H1 (cell line): ENCODE measurements around the gene UPF3A. TPM values are rescaled to one million over a fixed set of nuclear protein-coding genes. Genes with fewer than 3 reads are reported as not detected.

Experiments
- POU5F1 ChIP-seq: IDR thresholded peaks from 2 replicates; pipeline ENCODE4 v1.6.1; 2011; ENCODE audit warnings: low read depth, mild to moderate bottlenecking, low read length, moderate library complexity
- polyA plus RNA-seq, 7 experiments: library from polyadenylated mRNA; depleted of rRNA in 3 of 7; stranded (reverse) in 5 of 7; unstranded in 2 of 7; fragments of >200 nt in 5 of 7; fragments of 200-250 nt in 2 of 7; gene quantifications; 1 replicate in 5 of 7; 2 replicates in 1 of 7; 4 replicates in 1 of 7; pipeline versions ENCODE4 v1.2.1 to v1.2.3, GENCODE V29; 2011 to 2013; ENCODE audit warnings: missing spikeins in 2 of 7, mixed read lengths in 2 of 7
- total RNA-seq: library from RNA; stranded (reverse); fragmentation: NEBNext Ultra II Directional; extraction: Animal tissue kit (Norgen Biotek cat#: 25700); gene quantifications from 2 replicates; pipeline ENCODE4 v1.2.1, GENCODE V29; 2021
- TF ChIP-seq, protein P1 (sequence below): fragments of 300-600 bp; sonication (generic); IDR thresholded peaks from 2 replicates; pipeline ENCODE4 v1.7.1; 2012; ENCODE audit warnings: low read length, moderate library complexity, mild to moderate bottlenecking, inconsistent platforms; ENCODE audit not compliant: insufficient replicate concordance

The UPF3A gene
- total and polyA plus RNA-seq, 2 of the 8 experiments (the other 6 are each of a cell fraction or from before 2014, with no cell fraction given), result 47.1 to 58.2 TPM

- TF ChIP-seq, protein P1, sequence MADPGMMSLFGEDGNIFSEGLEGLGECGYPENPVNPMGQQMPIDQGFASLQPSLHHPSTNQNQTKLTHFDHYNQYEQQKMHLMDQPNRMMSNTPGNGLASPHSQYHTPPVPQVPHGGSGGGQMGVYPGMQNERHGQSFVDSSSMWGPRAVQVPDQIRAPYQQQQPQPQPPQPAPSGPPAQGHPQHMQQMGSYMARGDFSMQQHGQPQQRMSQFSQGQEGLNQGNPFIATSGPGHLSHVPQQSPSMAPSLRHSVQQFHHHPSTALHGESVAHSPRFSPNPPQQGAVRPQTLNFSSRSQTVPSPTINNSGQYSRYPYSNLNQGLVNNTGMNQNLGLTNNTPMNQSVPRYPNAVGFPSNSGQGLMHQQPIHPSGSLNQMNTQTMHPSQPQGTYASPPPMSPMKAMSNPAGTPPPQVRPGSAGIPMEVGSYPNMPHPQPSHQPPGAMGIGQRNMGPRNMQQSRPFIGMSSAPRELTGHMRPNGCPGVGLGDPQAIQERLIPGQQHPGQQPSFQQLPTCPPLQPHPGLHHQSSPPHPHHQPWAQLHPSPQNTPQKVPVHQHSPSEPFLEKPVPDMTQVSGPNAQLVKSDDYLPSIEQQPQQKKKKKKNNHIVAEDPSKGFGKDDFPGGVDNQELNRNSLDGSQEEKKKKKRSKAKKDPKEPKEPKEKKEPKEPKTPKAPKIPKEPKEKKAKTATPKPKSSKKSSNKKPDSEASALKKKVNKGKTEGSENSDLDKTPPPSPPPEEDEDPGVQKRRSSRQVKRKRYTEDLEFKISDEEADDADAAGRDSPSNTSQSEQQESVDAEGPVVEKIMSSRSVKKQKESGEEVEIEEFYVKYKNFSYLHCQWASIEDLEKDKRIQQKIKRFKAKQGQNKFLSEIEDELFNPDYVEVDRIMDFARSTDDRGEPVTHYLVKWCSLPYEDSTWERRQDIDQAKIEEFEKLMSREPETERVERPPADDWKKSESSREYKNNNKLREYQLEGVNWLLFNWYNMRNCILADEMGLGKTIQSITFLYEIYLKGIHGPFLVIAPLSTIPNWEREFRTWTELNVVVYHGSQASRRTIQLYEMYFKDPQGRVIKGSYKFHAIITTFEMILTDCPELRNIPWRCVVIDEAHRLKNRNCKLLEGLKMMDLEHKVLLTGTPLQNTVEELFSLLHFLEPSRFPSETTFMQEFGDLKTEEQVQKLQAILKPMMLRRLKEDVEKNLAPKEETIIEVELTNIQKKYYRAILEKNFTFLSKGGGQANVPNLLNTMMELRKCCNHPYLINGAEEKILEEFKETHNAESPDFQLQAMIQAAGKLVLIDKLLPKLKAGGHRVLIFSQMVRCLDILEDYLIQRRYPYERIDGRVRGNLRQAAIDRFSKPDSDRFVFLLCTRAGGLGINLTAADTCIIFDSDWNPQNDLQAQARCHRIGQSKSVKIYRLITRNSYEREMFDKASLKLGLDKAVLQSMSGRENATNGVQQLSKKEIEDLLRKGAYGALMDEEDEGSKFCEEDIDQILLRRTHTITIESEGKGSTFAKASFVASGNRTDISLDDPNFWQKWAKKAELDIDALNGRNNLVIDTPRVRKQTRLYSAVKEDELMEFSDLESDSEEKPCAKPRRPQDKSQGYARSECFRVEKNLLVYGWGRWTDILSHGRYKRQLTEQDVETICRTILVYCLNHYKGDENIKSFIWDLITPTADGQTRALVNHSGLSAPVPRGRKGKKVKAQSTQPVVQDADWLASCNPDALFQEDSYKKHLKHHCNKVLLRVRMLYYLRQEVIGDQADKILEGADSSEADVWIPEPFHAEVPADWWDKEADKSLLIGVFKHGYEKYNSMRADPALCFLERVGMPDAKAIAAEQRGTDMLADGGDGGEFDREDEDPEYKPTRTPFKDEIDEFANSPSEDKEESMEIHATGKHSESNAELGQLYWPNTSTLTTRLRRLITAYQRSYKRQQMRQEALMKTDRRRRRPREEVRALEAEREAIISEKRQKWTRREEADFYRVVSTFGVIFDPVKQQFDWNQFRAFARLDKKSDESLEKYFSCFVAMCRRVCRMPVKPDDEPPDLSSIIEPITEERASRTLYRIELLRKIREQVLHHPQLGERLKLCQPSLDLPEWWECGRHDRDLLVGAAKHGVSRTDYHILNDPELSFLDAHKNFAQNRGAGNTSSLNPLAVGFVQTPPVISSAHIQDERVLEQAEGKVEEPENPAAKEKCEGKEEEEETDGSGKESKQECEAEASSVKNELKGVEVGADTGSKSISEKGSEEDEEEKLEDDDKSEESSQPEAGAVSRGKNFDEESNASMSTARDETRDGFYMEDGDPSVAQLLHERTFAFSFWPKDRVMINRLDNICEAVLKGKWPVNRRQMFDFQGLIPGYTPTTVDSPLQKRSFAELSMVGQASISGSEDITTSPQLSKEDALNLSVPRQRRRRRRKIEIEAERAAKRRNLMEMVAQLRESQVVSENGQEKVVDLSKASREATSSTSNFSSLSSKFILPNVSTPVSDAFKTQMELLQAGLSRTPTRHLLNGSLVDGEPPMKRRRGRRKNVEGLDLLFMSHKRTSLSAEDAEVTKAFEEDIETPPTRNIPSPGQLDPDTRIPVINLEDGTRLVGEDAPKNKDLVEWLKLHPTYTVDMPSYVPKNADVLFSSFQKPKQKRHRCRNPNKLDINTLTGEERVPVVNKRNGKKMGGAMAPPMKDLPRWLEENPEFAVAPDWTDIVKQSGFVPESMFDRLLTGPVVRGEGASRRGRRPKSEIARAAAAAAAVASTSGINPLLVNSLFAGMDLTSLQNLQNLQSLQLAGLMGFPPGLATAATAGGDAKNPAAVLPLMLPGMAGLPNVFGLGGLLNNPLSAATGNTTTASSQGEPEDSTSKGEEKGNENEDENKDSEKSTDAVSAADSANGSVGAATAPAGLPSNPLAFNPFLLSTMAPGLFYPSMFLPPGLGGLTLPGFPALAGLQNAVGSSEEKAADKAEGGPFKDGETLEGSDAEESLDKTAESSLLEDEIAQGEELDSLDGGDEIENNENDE, result peak; percentile 56
- TF ChIP-seq POU5F1, result peak; percentile 97
Observed at GRCh38 chr13:114257014-114257413, 24.4 kb upstream of the UPF3A start (continued).
